ENCODE measurements around the gene CYLD.

The CYLD gene

GRCh38 chr16:50821586-50821985 lies 79.7 kb downstream of the CYLD start:
- no peak for DNase-seq

GRCh38 chr16:50822671-50823070 lies 80.8 kb downstream of the CYLD start:
- DNase-seq: no peak

GRCh38 chr16:50826797-50827316 lies 85.0 kb downstream of the CYLD start:
- no peak for DNase-seq

- no peak for DNase-seq
Measured at GRCh38 chr16:50828164-50828702, 86.3 kb downstream of the CYLD start.

- DNase-seq: no peak
Measured at GRCh38 chr16:50830698-50831097, 88.8 kb downstream of the CYLD start.

- no peak for DNase-seq
Measured at GRCh38 chr16:50831751-50832150, 89.9 kb downstream of the CYLD start.

GRCh38 chr16:50833929-50834328 lies 92.0 kb downstream of the CYLD start:
- no peak for DNase-seq

- no peak for DNase-seq
Measured at GRCh38 chr16:50834701-50835100, 92.8 kb downstream of the CYLD start.

- DNase-seq: no peak
Measured at GRCh38 chr16:50835358-50836060, 93.6 kb downstream of the CYLD start.

- no peak for DNase-seq
Measured at GRCh38 chr16:50836121-50836621, 94.3 kb downstream of the CYLD start.

- no peak for DNase-seq
Measured at GRCh38 chr16:50837324-50837723, 95.4 kb downstream of the CYLD start.

GRCh38 chr16:50838165-50838564 lies 96.3 kb downstream of the CYLD start:
- DNase-seq: no peak

- no peak for DNase-seq
Measured at GRCh38 chr16:50838885-50839284, 97.0 kb downstream of the CYLD start.

- DNase-seq: no peak
Measured at GRCh38 chr16:50839356-50839755, 97.5 kb downstream of the CYLD start.

GRCh38 chr16:50839920-50840729 lies 98.2 kb downstream of the CYLD start:
- DNase-seq: no peak

GRCh38 chr16:50841081-50841886 lies 99.4 kb downstream of the CYLD start:
- no peak for DNase-seq

GRCh38 chr16:50842013-50842505 lies 100.2 kb downstream of the CYLD start:
- no peak for DNase-seq

GRCh38 chr16:50842589-50842988 lies 100.7 kb downstream of the CYLD start:
- DNase-seq: no peak

GRCh38 chr16:50844840-50845239 lies 103.0 kb downstream of the CYLD start:
- DNase-seq: no peak

- no peak for DNase-seq
Measured at GRCh38 chr16:50845296-50845695, 103.4 kb downstream of the CYLD start.

GRCh38 chr16:50846511-50846910 lies 104.6 kb downstream of the CYLD start:
- no peak for DNase-seq

GRCh38 chr16:50847166-50847565 lies 105.3 kb downstream of the CYLD start:
- no peak for DNase-seq
